Natural killer cell (primary cell): ENCODE data around the gene COL27A1. TPM values are rescaled to one million over a fixed set of nuclear protein-coding genes. Genes with fewer than 3 reads are reported as not detected.

Source experiments
- ATAC-seq, 3 donors: fragments of 150-1000 bp in 2 of 3; fragments of 200-7000 bp in 1 of 3; cut with Tn5 transposase; 1 replicate in 1 of 3; 2 replicates in 2 of 3; pipeline ENCODE4 v1.10.0; 2021; ENCODE audit warnings: mild to moderate bottlenecking in 2 of 3, moderate library complexity in 2 of 3
- DNase-seq, 2 donors: peaks; one replicate each; pipeline versions ENCODE4 v3.0.0 to v3.0.0-alpha.2; 2013 to 2021; ENCODE audit warnings: mixed read lengths in 1 of 2
- H3K27ac ChIP-seq: one replicate; pipeline ENCODE4 v1.5.1; 2013; ENCODE audit warnings: mild to moderate bottlenecking, low read length
- H3K27me3 ChIP-seq: one replicate; pipeline ENCODE4 v1.6.1; 2013; ENCODE audit warnings: low read length; ENCODE audit not compliant: control insufficient read depth, insufficient read depth
- H3K36me3 ChIP-seq: one replicate; pipeline ENCODE4 v1.6.1; 2013; ENCODE audit warnings: low read length; ENCODE audit not compliant: control insufficient read depth, insufficient read depth
- H3K4me1 ChIP-seq: one replicate; pipeline ENCODE4 v1.6.1; 2013; ENCODE audit warnings: low read length; ENCODE audit not compliant: control insufficient read depth, insufficient read depth
- H3K4me3 ChIP-seq: one replicate; pipeline ENCODE4 v1.5.1; 2013; ENCODE audit warnings: low read length
- H3K9me3 ChIP-seq: one replicate; pipeline ENCODE4 v1.6.1; 2013; ENCODE audit warnings: low read length; ENCODE audit not compliant: control insufficient read depth, insufficient read depth
- H3K27ac Mint-ChIP-seq, 2 donors: one replicate each; pipeline ENCODE4 v1.8.0; 2022; ENCODE audit warnings: mild to moderate bottlenecking in 2 of 2, mixed read lengths in 2 of 2, moderate library complexity in 1 of 2
- H3K27me3 Mint-ChIP-seq, 2 donors: one replicate each; pipeline ENCODE4 v1.8.0; 2022; ENCODE audit warnings: low read depth in 2 of 2, mixed read lengths in 2 of 2
- H3K36me3 Mint-ChIP-seq: one replicate; pipeline ENCODE4 v1.8.0; 2022; ENCODE audit warnings: mixed read lengths
- H3K4me1 Mint-ChIP-seq, 2 donors: one replicate each; pipeline ENCODE4 v1.8.0; 2022; ENCODE audit warnings: mixed read lengths in 2 of 2
- H3K4me3 Mint-ChIP-seq: one replicate; pipeline ENCODE4 v1.8.0; 2022; ENCODE audit warnings: mild to moderate bottlenecking, moderate library complexity, mixed read lengths
- H3K9me3 Mint-ChIP-seq, 2 donors: one replicate each; pipeline ENCODE4 v1.8.0; 2022; ENCODE audit warnings: mixed read lengths in 2 of 2
- CTCF ChIP-seq: fragments of 200-600 bp; IDR thresholded peaks from one replicate; pipeline ENCODE4 v1.8.0; 2022; ENCODE audit warnings: antibody characterized with exemption
- WGBS: methylation state at CpG from one replicate; pipeline ENCODE4 v1.1.7; 2013; ENCODE audit warnings: missing lambda C conversion rate; ENCODE audit not compliant: insufficient coverage; 5-methylcytosine and 5-hydroxymethylcytosine counted together
- intact Hi-C: fragments of 100-400 bp; cut with micrococcal nuclease; formaldehyde crosslinking; loops from one replicate; pipeline ENCODE4 v1.14.2; 2022
- total RNA-seq, 4 donors: library from RNA; stranded (reverse); fragments of 120-200 nt in 1 of 4; gene quantifications; one replicate each; pipeline versions ENCODE4 v1.2.3 to v1.2.4, GENCODE V29; 2013 to 2022

Gene COL27A1
- total RNA-seq, 3 donors from 2014 or later (not counting 1 experiment from before 2014, with no cell fraction given), result not detected

DNA sequence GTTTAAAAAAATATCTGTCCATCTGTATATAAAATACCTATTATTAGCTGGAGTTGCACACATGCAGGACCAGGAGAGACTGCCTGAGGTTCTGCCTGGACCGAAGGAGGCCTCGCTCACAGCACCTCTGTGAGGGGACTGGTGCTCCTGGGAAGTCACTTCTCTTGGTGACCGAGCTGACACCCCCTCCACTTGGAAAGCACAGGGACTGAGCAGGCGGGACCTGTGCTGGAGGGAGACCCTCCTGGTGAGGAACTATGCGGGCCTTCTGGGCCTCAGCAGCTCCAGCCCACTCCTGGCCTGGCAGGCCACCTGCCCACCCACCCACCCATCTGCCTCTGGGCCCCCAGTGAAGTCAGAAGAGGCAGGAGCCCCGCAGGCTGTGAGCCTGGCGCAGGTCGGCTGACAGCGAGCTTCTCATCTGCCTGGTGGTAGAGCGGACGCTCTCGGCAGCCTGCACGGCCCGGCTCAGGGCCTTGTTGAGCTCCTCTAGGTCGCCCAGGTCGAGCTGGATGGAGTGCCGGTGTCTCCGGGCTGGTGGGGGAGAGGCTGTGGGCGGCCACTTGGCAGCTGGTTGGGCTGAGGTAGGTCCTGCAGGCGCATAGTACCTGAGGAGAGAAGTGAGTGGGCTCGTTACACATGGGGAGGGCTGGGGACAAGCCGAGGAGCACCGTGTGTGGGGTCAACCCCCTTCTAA lies 181.5 kb downstream of the COL27A1 start:
- Histone ChIP-seq H3K36me3 (peaks cover 71% of the 10 kb centered on the region), H3K4me1 (peaks cover 15% of the 10 kb centered on the region), H3K4me3 (no peak overlapping the region), H3K27ac (no peak overlapping the region), H3K27me3 (no peaks in the 10 kb centered on the region), H3K9me3 (no peaks in the 10 kb centered on the region)
- ATAC-seq, result no peak
- no peaks in the 10 kb centered on the region for H3K27me3 Mint-ChIP-seq
- H3K4me1 Mint-ChIP-seq, result peaks cover 28 to 41% of the 10 kb centered on the region in 2 donors
- no peak for TF ChIP-seq CTCF
- no peaks in the 10 kb centered on the region for H3K9me3 Mint-ChIP-seq
- intact Hi-C loops, result loop anchor here (5.0 kb wide), 1 partner anchor 170 kb away; the partner anchor contains the start of gene WHRN
- no peak overlapping the region for H3K4me3 Mint-ChIP-seq
- no peak for DNase-seq
- H3K27ac Mint-ChIP-seq, result peak overlapping the region; percentile 73 to 78
- H3K36me3 Mint-ChIP-seq, result peaks cover 21% of the 10 kb centered on the region
- 97% methylated on average over 23 of the region's 23 CpGs for WGBS

GRCh38 chr9:114338187-114338586 lies 182.8 kb downstream of the COL27A1 start:
- H3K27me3 ChIP-seq, result no peaks in the 10 kb centered on the region
- H3K27ac ChIP-seq, result peak overlapping the region; percentile 39
- Mint-ChIP-seq H3K4me1 (peaks cover 24 to 41% of the 10 kb centered on the region in 2 donors), H3K36me3 (peaks cover 25% of the 10 kb centered on the region), H3K4me3 (no peak overlapping the region), H3K27me3 (no peaks in the 10 kb centered on the region), H3K9me3 (no peaks in the 10 kb centered on the region), H3K27ac (peak overlapping the region; percentile 78 to 84)
- peaks cover 17% of the 10 kb centered on the region for H3K4me1 ChIP-seq
- ATAC-seq (no peak), DNase-seq (no peak)
- 93% methylated on average over 2 of the region's 2 CpGs for WGBS
- no peak overlapping the region for H3K4me3 ChIP-seq
- intact Hi-C loops, result loop anchor here (2.0 to 5.0 kb wide), 2 partner anchors 67 to 169 kb away; partner anchors contain the start of gene WHRN
- peaks cover 83% of the 10 kb centered on the region for H3K36me3 ChIP-seq
- no peak for TF ChIP-seq CTCF
- H3K9me3 ChIP-seq, result no peaks in the 10 kb centered on the region

DNA sequence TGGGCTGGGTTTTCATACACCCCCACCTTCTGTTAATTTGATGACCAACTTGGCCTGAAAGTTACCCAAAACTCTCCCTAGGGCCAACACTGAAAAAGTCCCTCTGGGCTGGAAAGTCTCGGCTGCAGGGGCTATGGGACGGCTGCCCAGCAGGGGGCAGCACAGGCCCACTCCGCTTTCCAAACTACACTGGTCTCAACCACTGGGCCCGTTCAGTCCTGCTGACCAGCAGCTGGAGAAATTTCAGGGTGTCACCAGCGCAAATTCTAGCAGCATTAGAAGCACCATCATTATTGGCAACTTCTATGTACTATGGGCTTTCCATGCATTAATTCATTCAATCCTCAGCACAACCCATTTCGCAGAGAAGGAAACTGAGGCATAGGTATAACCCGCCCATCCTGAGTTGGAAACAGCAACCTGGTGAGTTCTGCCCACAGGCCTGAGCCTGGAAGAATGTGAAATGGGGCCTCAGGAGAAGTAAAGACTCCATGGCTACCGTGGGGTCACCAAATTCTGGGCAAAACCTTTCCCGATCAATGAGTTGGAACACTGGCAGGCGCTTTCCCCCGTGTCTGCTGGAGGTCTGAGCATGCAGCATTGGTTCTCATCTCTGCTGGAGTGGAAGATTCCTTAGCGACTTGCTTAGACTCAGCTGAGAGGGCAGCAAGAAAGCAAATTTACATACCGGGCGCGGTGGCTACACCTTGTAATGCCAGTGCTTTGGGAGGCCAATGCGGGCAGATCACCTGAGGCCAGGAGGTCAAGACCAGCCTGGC lies 184.0 kb downstream of the COL27A1 start:
- peak; percentile 63 to 78 for DNase-seq
- Histone ChIP-seq H3K27me3 (no peaks in the 10 kb centered on the region), H3K4me3 (no peak overlapping the region), H3K27ac (peak overlapping the region; percentile 39), H3K36me3 (peaks cover 95% of the 10 kb centered on the region), H3K9me3 (no peaks in the 10 kb centered on the region), H3K4me1 (peaks cover 17% of the 10 kb centered on the region)
- Mint-ChIP-seq H3K4me1 (peaks cover 32 to 50% of the 10 kb centered on the region in 2 donors), H3K36me3 (peaks cover 36% of the 10 kb centered on the region), H3K27me3 (no peaks in the 10 kb centered on the region), H3K4me3 (no peak overlapping the region), H3K9me3 (no peaks in the 10 kb centered on the region), H3K27ac (peak overlapping the region; percentile 78 to 84)
- 86% methylated on average over 16 of the region's 16 CpGs for WGBS
- intact Hi-C loops, result loop anchor here (1.0 to 5.0 kb wide), 3 partner anchors 65 to 314 kb away; partner anchors contain the start of gene WHRN
- peak; percentile 77 to 83 (median 79) for ATAC-seq
- peak; percentile 80 for TF ChIP-seq CTCF
